ENCODE measurements around the gene TRIO.
"Not testable (repeated sequence)": the region's sequence is repeated elsewhere in the genome, so short reads cannot be mapped to it uniquely, and the experiment has no call there.

The TRIO gene

GRCh38 chr5:14436122-14436521 lies 293.0 kb downstream of the TRIO start:
- H2AFZ ChIP-seq (ENCODE audit: low read length); H3K27me3 ChIP-seq (ENCODE audit: control insufficient read depth in 3 of 3, insufficient read depth in 3 of 3, low read depth in 1 of 3, low read length in 3 of 3); H3K4me2 ChIP-seq (ENCODE audit: insufficient read depth, low read length, poor library complexity, severe bottlenecking); H2BK5ac ChIP-seq (ENCODE audit: low read length); H3K4me3 ChIP-seq (ENCODE audit: low read length in 2 of 2); H3K9ac ChIP-seq (ENCODE audit: low read depth, low read length, poor library complexity); H4K91ac ChIP-seq (ENCODE audit: low read depth, low read length, poor library complexity); H3K4ac ChIP-seq (ENCODE audit: low read length); H2AK5ac ChIP-seq (ENCODE audit: low read depth, low read length); H3K18ac ChIP-seq (ENCODE audit: low read length); DNase-seq (ENCODE audit: low spot score); H3K27ac ChIP-seq (replicated peaks; ENCODE audit: low read length); H3K14ac ChIP-seq (ENCODE audit: low read length); H3K23ac ChIP-seq (ENCODE audit: low read depth, low read length, poor library complexity); H2BK15ac ChIP-seq (ENCODE audit: low read length); H2BK12ac ChIP-seq (ENCODE audit: low read length); H3K79me1 ChIP-seq (ENCODE audit: low read depth, low read length); H2BK120ac ChIP-seq (ENCODE audit: low read depth, low read length); H4K8ac ChIP-seq (ENCODE audit: low read depth, low read length): not testable (repeated sequence)
- Histone ChIP-seq H3K36me3 (replicated peaks in 1 of 2; ENCODE audit: control insufficient read depth in 2 of 2, insufficient read depth in 2 of 2, low read length in 2 of 2) (peaks cover 5 to 30% of the 10 kb centered on the region in 2 donors), H3K4me1 (ENCODE audit: control insufficient read depth in 2 of 2, insufficient read depth in 1 of 2, low read depth in 1 of 2, low read length in 2 of 2) (peaks cover 11 to 18% of the 10 kb centered on the region in 2 donors), H3K9me3 (replicated peaks in 1 of 2; ENCODE audit: control insufficient read depth in 2 of 2, insufficient read depth in 1 of 2, low read depth in 1 of 2, low read length in 2 of 2) (peaks cover 5 to 15% of the 10 kb centered on the region in 2 donors)
- WGBS, 2 donors (ENCODE audit: extremely low coverage in 2 of 2, insufficient read length in 2 of 2, insufficient replicate concordance in 1 of 2): no CpG with 5 or more reads among the region's 5 CpGs

DNA sequence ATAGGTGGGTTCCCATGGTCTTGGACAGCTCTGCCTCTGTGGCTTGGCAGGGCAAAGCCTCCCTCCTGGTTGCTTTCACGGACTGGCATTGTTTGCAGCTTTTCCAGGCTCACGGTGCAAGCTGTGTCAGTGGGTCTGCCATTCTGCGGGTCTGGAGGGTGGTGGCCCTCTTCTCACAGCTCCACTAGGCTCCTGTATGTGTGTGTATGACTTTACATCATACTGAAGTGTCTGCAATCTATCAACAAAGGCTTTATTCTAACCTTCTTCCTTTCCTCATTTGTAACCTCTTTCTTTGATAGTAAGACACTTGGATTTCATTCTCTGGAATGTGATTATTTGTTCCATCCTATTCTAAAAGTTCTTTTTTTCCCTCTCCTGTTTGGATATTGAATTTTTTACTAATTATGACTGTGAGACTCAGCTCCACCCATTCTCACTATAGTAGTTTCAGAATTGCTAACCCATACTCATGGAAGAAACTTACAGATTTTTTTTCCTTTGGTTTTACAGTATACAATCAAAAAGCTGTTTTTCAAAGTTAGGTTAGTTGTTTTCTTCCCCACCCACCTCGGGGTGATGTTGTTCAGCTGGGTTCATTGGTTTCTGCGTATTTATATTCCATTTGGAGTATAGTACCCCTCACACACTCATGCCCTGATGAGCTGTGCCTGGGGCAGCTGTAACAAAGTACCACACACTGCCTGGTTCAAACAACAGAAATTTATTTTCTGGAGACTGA lies 293.8 kb downstream of the TRIO start:
- Histone ChIP-seq H3K4ac (ENCODE audit: low read length) (no peak overlapping the region), H3K27me3 (ENCODE audit: control insufficient read depth in 3 of 3, insufficient read depth in 3 of 3, low read depth in 1 of 3, low read length in 3 of 3) (no peaks in the 10 kb centered on the region), H4K8ac (ENCODE audit: low read depth, low read length) (no peak overlapping the region), H2BK15ac (ENCODE audit: low read length) (no peak overlapping the region), H2BK12ac (ENCODE audit: low read length) (no peak overlapping the region), H3K4me2 (ENCODE audit: insufficient read depth, low read length, poor library complexity, severe bottlenecking) (no peak overlapping the region), H3K18ac (ENCODE audit: low read length) (no peak overlapping the region), H2AFZ (ENCODE audit: low read length) (no peak overlapping the region), H3K4me3 (ENCODE audit: low read length in 2 of 2) (no peak overlapping the region), H3K9me3 (replicated peaks in 1 of 2; ENCODE audit: control insufficient read depth in 2 of 2, insufficient read depth in 1 of 2, low read depth in 1 of 2, low read length in 2 of 2) (peaks cover 5 to 15% of the 10 kb centered on the region in 2 donors), H2BK120ac (ENCODE audit: low read depth, low read length) (no peak overlapping the region), H3K9ac (ENCODE audit: low read depth, low read length, poor library complexity) (no peak overlapping the region), H3K14ac (ENCODE audit: low read length) (no peak overlapping the region), H3K27ac (replicated peaks; ENCODE audit: low read length) (no peak overlapping the region), H3K23ac (ENCODE audit: low read depth, low read length, poor library complexity) (no peak overlapping the region), H2AK5ac (ENCODE audit: low read depth, low read length) (no peak overlapping the region), H4K91ac (ENCODE audit: low read depth, low read length, poor library complexity) (no peak overlapping the region), H3K79me1 (ENCODE audit: low read depth, low read length) (no peaks in the 10 kb centered on the region), H3K4me1 (ENCODE audit: control insufficient read depth in 2 of 2, insufficient read depth in 1 of 2, low read depth in 1 of 2, low read length in 2 of 2) (peaks cover 20 to 25% of the 10 kb centered on the region in 2 donors), H3K36me3 (replicated peaks in 1 of 2; ENCODE audit: control insufficient read depth in 2 of 2, insufficient read depth in 2 of 2, low read length in 2 of 2) (peaks cover 5 to 27% of the 10 kb centered on the region in 2 donors), H2BK5ac (ENCODE audit: low read length) (no peak overlapping the region)
- no peak for DNase-seq (ENCODE audit: low spot score)
- no CpG with 5 or more reads among the region's 5 CpGs for whole genome bisulfite sequencing, 2 donors (ENCODE audit: extremely low coverage in 2 of 2, insufficient read length in 2 of 2, insufficient replicate concordance in 1 of 2)

- no peak overlapping the region for H3K23ac ChIP-seq (ENCODE audit: low read depth, low read length, poor library complexity)
- peaks cover 5 to 29% of the 10 kb centered on the region in 2 donors for H3K36me3 ChIP-seq (replicated peaks in 1 of 2; ENCODE audit: control insufficient read depth in 2 of 2, insufficient read depth in 2 of 2, low read length in 2 of 2)
- no peaks in the 10 kb centered on the region for H3K27me3 ChIP-seq (ENCODE audit: control insufficient read depth in 3 of 3, insufficient read depth in 3 of 3, low read depth in 1 of 3, low read length in 3 of 3)
- no peak overlapping the region for H3K14ac ChIP-seq (ENCODE audit: low read length)
- H4K8ac ChIP-seq (ENCODE audit: low read depth, low read length): no peak overlapping the region
- peaks cover 24 to 26% of the 10 kb centered on the region in 2 donors for H3K4me1 ChIP-seq (ENCODE audit: control insufficient read depth in 2 of 2, insufficient read depth in 1 of 2, low read depth in 1 of 2, low read length in 2 of 2)
- WGBS, 2 donors (ENCODE audit: extremely low coverage in 2 of 2, insufficient read length in 2 of 2, insufficient replicate concordance in 1 of 2): no CpG with 5 or more reads among the region's 6 CpGs
- H2BK120ac ChIP-seq (ENCODE audit: low read depth, low read length): no peak overlapping the region
- DNase-seq (ENCODE audit: low spot score): no peak
- no peak overlapping the region for H3K9ac ChIP-seq (ENCODE audit: low read depth, low read length, poor library complexity)
- no peak overlapping the region for H2AFZ ChIP-seq (ENCODE audit: low read length)
- no peak overlapping the region for H3K27ac ChIP-seq (replicated peaks; ENCODE audit: low read length)
- no peak overlapping the region for H2BK5ac ChIP-seq (ENCODE audit: low read length)
- no peaks in the 10 kb centered on the region for H3K79me1 ChIP-seq (ENCODE audit: low read depth, low read length)
- peaks cover 5 to 15% of the 10 kb centered on the region in 2 donors for H3K9me3 ChIP-seq (replicated peaks in 1 of 2; ENCODE audit: control insufficient read depth in 2 of 2, insufficient read depth in 1 of 2, low read depth in 1 of 2, low read length in 2 of 2)
- H3K18ac ChIP-seq (ENCODE audit: low read length): no peak overlapping the region
- no peak overlapping the region for H2BK12ac ChIP-seq (ENCODE audit: low read length)
- H3K4me2 ChIP-seq (ENCODE audit: insufficient read depth, low read length, poor library complexity, severe bottlenecking): no peak overlapping the region
- H3K4ac ChIP-seq (ENCODE audit: low read length): no peak overlapping the region
- H2BK15ac ChIP-seq (ENCODE audit: low read length): no peak overlapping the region
- H3K4me3 ChIP-seq (ENCODE audit: low read length in 2 of 2): no peak overlapping the region
- no peak overlapping the region for H4K91ac ChIP-seq (ENCODE audit: low read depth, low read length, poor library complexity)
- no peak overlapping the region for H2AK5ac ChIP-seq (ENCODE audit: low read depth, low read length)
Observed at GRCh38 chr5:14438195-14438606, 295.1 kb downstream of the TRIO start.

DNA sequence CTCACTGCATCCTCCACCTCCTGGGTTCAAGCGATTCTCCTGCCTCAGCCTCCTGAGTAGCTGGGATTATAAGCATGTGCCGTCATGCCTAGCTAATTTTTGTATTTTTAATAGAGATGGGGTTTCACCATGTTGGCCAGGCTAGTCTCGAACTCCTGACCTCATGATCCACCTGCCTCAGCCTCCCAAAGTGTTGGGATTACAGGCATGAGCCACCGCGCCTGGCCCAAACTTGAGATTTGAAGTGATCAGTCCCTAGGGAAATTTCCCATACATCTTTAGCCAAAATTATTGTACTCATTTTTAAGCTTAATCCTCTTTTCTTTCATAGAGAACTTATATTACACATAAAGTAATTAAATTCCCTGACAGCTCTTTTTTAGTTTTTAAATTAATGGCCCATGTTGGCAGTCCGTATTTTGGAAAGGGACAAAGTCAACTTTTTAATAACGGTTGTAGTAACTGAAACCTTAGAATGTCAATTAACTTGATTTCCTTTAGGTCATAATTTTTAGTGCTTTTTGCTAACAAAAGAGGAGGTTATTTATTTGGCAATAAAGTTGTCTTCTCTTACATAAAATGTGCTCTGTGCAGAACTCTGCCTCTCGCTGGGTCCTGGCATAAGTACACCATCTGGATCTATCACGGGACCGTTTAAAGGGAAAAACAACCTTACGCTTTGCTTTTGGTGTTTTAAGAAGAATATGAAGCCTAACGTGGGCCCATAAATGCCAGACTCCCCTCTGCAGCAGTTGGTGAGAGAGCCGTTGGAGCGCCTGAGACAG lies 296.1 kb downstream of the TRIO start:
- no CpG with 5 or more reads among the region's 14 CpGs for WGBS, 2 donors (ENCODE audit: extremely low coverage in 2 of 2, insufficient read length in 2 of 2, insufficient replicate concordance in 1 of 2)
- Histone ChIP-seq H3K23ac (ENCODE audit: low read depth, low read length, poor library complexity) (no peak overlapping the region), H2BK120ac (ENCODE audit: low read depth, low read length) (no peak overlapping the region), H3K14ac (ENCODE audit: low read length) (no peak overlapping the region), H3K36me3 (replicated peaks in 1 of 2; ENCODE audit: control insufficient read depth in 2 of 2, insufficient read depth in 2 of 2, low read length in 2 of 2) (peaks cover 5 to 28% of the 10 kb centered on the region in 2 donors), H3K27ac (replicated peaks; ENCODE audit: low read length) (no peak overlapping the region), H2BK12ac (ENCODE audit: low read length) (no peak overlapping the region), H2BK5ac (ENCODE audit: low read length) (no peak overlapping the region), H4K91ac (ENCODE audit: low read depth, low read length, poor library complexity) (no peak overlapping the region), H3K4me1 (ENCODE audit: control insufficient read depth in 2 of 2, insufficient read depth in 1 of 2, low read depth in 1 of 2, low read length in 2 of 2) (peaks cover 23 to 31% of the 10 kb centered on the region in 2 donors), H2AK5ac (ENCODE audit: low read depth, low read length) (no peak overlapping the region), H3K4me2 (ENCODE audit: insufficient read depth, low read length, poor library complexity, severe bottlenecking) (no peak overlapping the region), H4K8ac (ENCODE audit: low read depth, low read length) (no peak overlapping the region), H2AFZ (ENCODE audit: low read length) (no peak overlapping the region), H2BK15ac (ENCODE audit: low read length) (no peak overlapping the region), H3K79me1 (ENCODE audit: low read depth, low read length) (no peaks in the 10 kb centered on the region), H3K27me3 (ENCODE audit: control insufficient read depth in 3 of 3, insufficient read depth in 3 of 3, low read depth in 1 of 3, low read length in 3 of 3) (no peaks in the 10 kb centered on the region), H3K9me3 (replicated peaks in 1 of 2; ENCODE audit: control insufficient read depth in 2 of 2, insufficient read depth in 1 of 2, low read depth in 1 of 2, low read length in 2 of 2) (peaks cover 5 to 15% of the 10 kb centered on the region in 2 donors), H3K4me3 (ENCODE audit: low read length in 2 of 2) (no peak overlapping the region), H3K4ac (ENCODE audit: low read length) (no peak overlapping the region), H3K18ac (ENCODE audit: low read length) (no peak overlapping the region), H3K9ac (ENCODE audit: low read depth, low read length, poor library complexity) (no peak overlapping the region)
- no peak for DNase-seq (ENCODE audit: low spot score)

Data from neuronal stem cell (in vitro differentiated cells).